T-helper 2 cell treated with Interferon-gamma antibody and Interleukin-4, amounts not matched to agents 5 μg/mL and 100 μg/mL, for 36 hours (primary cell): Measurements from ENCODE around the gene SYDE2.
"Not testable (repeated sequence)": the region's sequence is repeated elsewhere in the genome, so short reads cannot be mapped to it uniquely, and the experiment has no call there.

Experiments used
- DNase-seq: peaks from one replicate; pipeline ENCODE4 v3.0.0; 2021; ENCODE audit warnings: low spot score
- H3K27ac Mint-ChIP-seq: one replicate; pipeline ENCODE4 v1.8.0; 2021; ENCODE audit warnings: mild to moderate bottlenecking, mixed read lengths
- H3K27me3 Mint-ChIP-seq: one replicate; pipeline ENCODE4 v1.8.0; 2021; ENCODE audit warnings: low read depth, mixed read lengths
- H3K36me3 Mint-ChIP-seq: one replicate; pipeline ENCODE4 v1.8.0; 2021; ENCODE audit warnings: low read depth, mixed read lengths
- H3K4me1 Mint-ChIP-seq: one replicate; pipeline ENCODE4 v1.8.0; 2021; ENCODE audit warnings: low read depth, mixed read lengths
- H3K4me3 Mint-ChIP-seq: one replicate; pipeline ENCODE4 v1.8.0; 2022; ENCODE audit warnings: mild to moderate bottlenecking, moderate library complexity, mixed read lengths
- H3K9me3 Mint-ChIP-seq: one replicate; pipeline ENCODE4 v1.8.0; 2021; ENCODE audit warnings: mixed read lengths

SYDE2 gene

GRCh38 chr1:85200463-85201339 lies at the start of gene SYDE2:
TSS of gene SYDE2 (minus strand) at chr1:85201016. CDS start at chr1:85200996, 20 bp downstream.
- Mint-ChIP-seq H3K9me3 (no peaks in the 10 kb centered on the region), H3K27ac (peak within 1 kb of the TSS; percentile 92), H3K4me1 (peaks cover 21% of the 10 kb centered on the region), H3K36me3 (no peaks in the 10 kb centered on the region), H3K4me3 (peak within 1 kb of the TSS; percentile 94), H3K27me3 (peaks cover 28% of the 10 kb centered on the region)
- peak; percentile 64 for DNase-seq

- H3K9me3 Mint-ChIP-seq, H3K4me1 Mint-ChIP-seq, DNase-seq, H3K27ac Mint-ChIP-seq, H3K27me3 Mint-ChIP-seq, H3K4me3 Mint-ChIP-seq: not testable (repeated sequence)
- H3K36me3 Mint-ChIP-seq, result peaks cover 29% of the 10 kb centered on the region
Measured at GRCh38 chr1:85249042-85249441, 48.2 kb upstream of the SYDE2 start.

DNA sequence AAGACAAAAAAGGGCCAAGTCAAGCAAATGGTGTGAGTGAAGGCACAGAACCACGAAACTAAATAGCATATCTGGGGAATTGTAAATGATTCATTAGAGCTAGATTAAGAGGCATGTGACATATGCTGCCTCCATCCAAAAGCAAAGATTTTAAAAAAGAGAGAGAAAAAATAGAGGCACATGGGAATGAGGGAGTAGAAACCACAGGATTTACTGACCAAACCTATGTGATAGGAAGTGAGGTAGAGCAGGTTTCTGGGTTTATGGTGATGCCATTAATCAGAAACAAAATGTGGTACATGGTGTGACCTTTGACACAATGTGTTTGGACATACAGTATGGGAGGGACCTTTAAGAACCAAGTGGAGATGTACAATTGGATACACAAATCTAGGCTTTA lies 45.1 kb upstream of the SYDE2 start:
- peaks cover 17% of the 10 kb centered on the region for H3K36me3 Mint-ChIP-seq

GRCh38 chr1:85245456-85245855 lies 44.6 kb upstream of the SYDE2 start:
- H3K9me3 Mint-ChIP-seq, result no peaks in the 10 kb centered on the region
- no peak overlapping the region for H3K27ac Mint-ChIP-seq
- DNase-seq, result no peak

More for the DNA sequence above, 45.1 kb upstream of the SYDE2 start:
- Mint-ChIP-seq H3K27me3 (no peaks in the 10 kb centered on the region), H3K9me3 (no peaks in the 10 kb centered on the region), H3K4me1 (peaks cover 6% of the 10 kb centered on the region), H3K27ac (no peak overlapping the region), H3K4me3 (no peak overlapping the region)
- no peak for DNase-seq

GRCh38 chr1:85244271-85245061 lies 43.6 kb upstream of the SYDE2 start:
- peaks cover 6% of the 10 kb centered on the region for H3K36me3 Mint-ChIP-seq
- H3K9me3 Mint-ChIP-seq, result no peaks in the 10 kb centered on the region
- peaks cover 10% of the 10 kb centered on the region for H3K4me1 Mint-ChIP-seq
- H3K27ac Mint-ChIP-seq, result no peak overlapping the region
- DNase-seq, result no peak
- no peaks in the 10 kb centered on the region for H3K27me3 Mint-ChIP-seq
- no peak overlapping the region for H3K4me3 Mint-ChIP-seq

More at GRCh38 chr1:85245456-85245855, 44.6 kb upstream of the SYDE2 start:
- peaks cover 9% of the 10 kb centered on the region for H3K4me1 Mint-ChIP-seq
- peaks cover 15% of the 10 kb centered on the region for H3K36me3 Mint-ChIP-seq
- H3K27me3 Mint-ChIP-seq, result no peaks in the 10 kb centered on the region
- no peak overlapping the region for H3K4me3 Mint-ChIP-seq

- DNase-seq, result no peak
- H3K36me3 Mint-ChIP-seq, result peaks cover 4% of the 10 kb centered on the region
- no peak overlapping the region for H3K4me3 Mint-ChIP-seq
- H3K9me3 Mint-ChIP-seq, result no peaks in the 10 kb centered on the region
- H3K27me3 Mint-ChIP-seq, result no peaks in the 10 kb centered on the region
- H3K4me1 Mint-ChIP-seq, result peaks cover 10% of the 10 kb centered on the region
- no peak overlapping the region for H3K27ac Mint-ChIP-seq
Measured at GRCh38 chr1:85243372-85243771, 42.6 kb upstream of the SYDE2 start.

- no peaks in the 10 kb centered on the region for H3K9me3 Mint-ChIP-seq
- H3K27ac Mint-ChIP-seq, result no peak overlapping the region
- H3K27me3 Mint-ChIP-seq, result peaks cover 9% of the 10 kb centered on the region
- peaks cover 2% of the 10 kb centered on the region for H3K36me3 Mint-ChIP-seq
- H3K4me3 Mint-ChIP-seq, result no peak overlapping the region
- peaks cover 10% of the 10 kb centered on the region for H3K4me1 Mint-ChIP-seq
- no peak for DNase-seq
Measured at GRCh38 chr1:85240643-85241042, 39.8 kb upstream of the SYDE2 start.

- no peak for DNase-seq
- peaks cover 10% of the 10 kb centered on the region for H3K4me1 Mint-ChIP-seq
- H3K36me3 Mint-ChIP-seq, result peaks cover 2% of the 10 kb centered on the region
- no peak overlapping the region for H3K4me3 Mint-ChIP-seq
- H3K9me3 Mint-ChIP-seq, result no peaks in the 10 kb centered on the region
- peaks cover 9% of the 10 kb centered on the region for H3K27me3 Mint-ChIP-seq
- no peak overlapping the region for H3K27ac Mint-ChIP-seq
Measured at GRCh38 chr1:85240174-85240601, 39.4 kb upstream of the SYDE2 start.

GRCh38 chr1:85237613-85238012 lies 36.8 kb upstream of the SYDE2 start:
- no peak for DNase-seq
- Mint-ChIP-seq H3K27ac (no peak overlapping the region), H3K4me3 (no peak overlapping the region), H3K36me3 (peaks cover 2% of the 10 kb centered on the region), H3K4me1 (peaks cover 7% of the 10 kb centered on the region), H3K27me3 (peaks cover 9% of the 10 kb centered on the region), H3K9me3 (no peaks in the 10 kb centered on the region)

GRCh38 chr1:85230305-85230977 lies 29.6 kb upstream of the SYDE2 start:
- Mint-ChIP-seq H3K4me3 (no peak overlapping the region), H3K27ac (no peak overlapping the region), H3K27me3 (peaks cover 12% of the 10 kb centered on the region)

GRCh38 chr1:85229574-85230097 lies 28.8 kb upstream of the SYDE2 start:
- H3K4me1 Mint-ChIP-seq, result peaks cover 3% of the 10 kb centered on the region
- DNase-seq, result no peak
- H3K9me3 Mint-ChIP-seq, result no peaks in the 10 kb centered on the region
- H3K4me3 Mint-ChIP-seq, result no peak overlapping the region
- H3K27me3 Mint-ChIP-seq, result peaks cover 14% of the 10 kb centered on the region
- H3K27ac Mint-ChIP-seq, result no peak overlapping the region
- H3K36me3 Mint-ChIP-seq, result no peaks in the 10 kb centered on the region

More at GRCh38 chr1:85230305-85230977, 29.6 kb upstream of the SYDE2 start:
- Mint-ChIP-seq H3K36me3 (no peaks in the 10 kb centered on the region), H3K9me3 (no peaks in the 10 kb centered on the region), H3K4me1 (peaks cover 3% of the 10 kb centered on the region)
- no peak for DNase-seq

DNA sequence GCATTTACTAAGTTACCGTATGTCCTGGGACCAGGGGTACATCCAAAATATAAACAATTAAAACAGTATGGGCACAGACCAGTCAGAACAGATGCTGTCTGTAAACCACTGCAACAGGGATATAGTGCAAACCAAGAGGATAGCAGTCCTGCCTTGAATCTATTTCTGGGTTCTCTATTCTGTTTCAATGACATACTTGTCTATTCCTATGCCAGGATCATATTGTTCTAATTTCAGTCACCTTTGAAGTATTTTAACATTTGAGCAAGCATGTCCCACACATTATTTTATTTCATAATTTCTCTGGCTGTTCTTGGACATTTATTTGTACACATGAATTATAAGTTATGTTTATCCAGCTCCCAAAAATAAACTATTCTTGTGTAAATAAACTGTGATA lies 28.2 kb upstream of the SYDE2 start:
- no peak overlapping the region for H3K27ac Mint-ChIP-seq
- no peaks in the 10 kb centered on the region for H3K9me3 Mint-ChIP-seq
- H3K36me3 Mint-ChIP-seq, result no peaks in the 10 kb centered on the region
- peaks cover 17% of the 10 kb centered on the region for H3K27me3 Mint-ChIP-seq
- DNase-seq, result no peak
- peaks cover 3% of the 10 kb centered on the region for H3K4me1 Mint-ChIP-seq
- H3K4me3 Mint-ChIP-seq, result no peak overlapping the region

GRCh38 chr1:85225624-85226380 lies 25.0 kb upstream of the SYDE2 start:
- Mint-ChIP-seq H3K36me3 (no peaks in the 10 kb centered on the region), H3K27me3 (peaks cover 24% of the 10 kb centered on the region), H3K4me3 (no peak overlapping the region), H3K9me3 (no peaks in the 10 kb centered on the region), H3K4me1 (peaks cover 3% of the 10 kb centered on the region), H3K27ac (no peak overlapping the region)
- no peak for DNase-seq
